HK-2 (cell line): Measurements from ENCODE around the gene SLC13A5.
"Not testable (repeated sequence)": the region's sequence is repeated elsewhere in the genome, so short reads cannot be mapped to it uniquely, and the experiment has no call there.

Experiments
- DNase-seq: peaks from one replicate; pipeline ENCODE4 v3.0.0-alpha.2; 2018; ENCODE audit not compliant: unreplicated experiment

Gene SLC13A5

DNA sequence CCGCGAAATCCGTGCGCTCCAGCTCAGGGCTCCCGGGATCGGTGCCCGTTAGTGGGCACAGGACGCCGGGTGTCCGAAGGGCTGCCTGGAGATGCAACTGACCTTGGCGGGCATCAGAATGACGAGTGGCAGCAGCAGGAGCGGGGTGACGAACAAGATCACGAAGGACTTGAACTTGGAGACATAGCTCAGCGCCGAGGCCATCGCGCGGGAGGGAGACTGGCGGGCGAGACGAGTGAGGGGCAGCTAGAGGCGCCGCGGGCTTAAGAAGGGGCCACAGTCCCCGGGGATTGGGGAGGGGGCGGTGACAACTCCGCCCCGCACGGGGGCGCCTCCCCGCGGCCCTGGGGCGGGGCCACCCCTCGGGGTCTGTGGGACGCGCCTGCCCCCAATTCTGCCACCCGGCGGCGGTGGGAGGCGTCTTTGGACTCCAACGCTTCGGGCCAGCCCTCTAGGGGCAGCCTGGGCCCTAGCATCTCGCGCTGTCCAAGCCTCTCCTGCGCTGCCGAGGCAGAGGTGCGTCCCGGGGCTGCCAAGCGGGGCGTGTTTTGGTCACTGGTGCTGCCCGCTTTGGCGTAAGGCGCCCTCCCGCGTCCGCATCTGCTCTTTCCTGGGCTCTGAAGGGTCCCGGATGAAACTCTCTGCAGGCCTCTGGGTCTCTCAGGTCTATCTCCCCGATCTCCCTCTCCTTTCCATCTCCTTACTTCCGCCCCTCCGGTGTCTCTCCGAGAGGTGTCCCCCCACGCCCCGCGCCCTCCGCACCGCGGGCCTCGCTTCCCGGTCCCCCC, at the start of gene SLC13A5:
TSS of gene SLC13A5 (minus strand) at position 240 of the 788 bp plus-strand sequence. CDS start at position 204, 36 bp downstream.
- no peak for DNase-seq

DNA sequence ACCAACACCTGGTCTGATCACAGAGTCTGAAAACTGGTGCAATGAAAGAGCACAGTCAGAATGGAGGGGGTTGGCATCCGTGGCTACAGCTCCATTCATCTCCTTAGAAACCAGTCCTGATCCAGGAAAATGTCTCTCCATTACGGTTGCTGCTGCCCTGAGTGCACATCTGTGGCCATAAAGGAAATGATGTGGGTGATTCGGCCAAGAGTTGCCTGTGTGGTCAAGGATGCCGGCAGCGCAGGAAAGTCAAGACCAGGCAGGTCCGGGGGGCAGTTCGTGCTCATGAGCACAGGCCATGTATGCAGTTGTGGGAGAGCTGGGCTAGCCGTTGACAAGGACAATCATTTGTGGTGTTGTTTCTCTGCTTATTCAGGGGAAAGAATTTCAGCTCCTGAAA, 48.6 kb upstream of the SLC13A5 start:
- no peak for DNase-seq

GRCh38 chr17:6757747-6758146, 44.6 kb upstream of the SLC13A5 start:
- no peak for DNase-seq

GRCh38 chr17:6756425-6757031, 43.4 kb upstream of the SLC13A5 start:
- DNase-seq = no peak

GRCh38 chr17:6755731-6756184, 42.6 kb upstream of the SLC13A5 start, which contains the start of gene XAF1:
Gene XAF1 (plus strand): TSS chr17:6756046. CDS start chr17:6756079, 33 bp downstream.
- no peak for DNase-seq

DNA sequence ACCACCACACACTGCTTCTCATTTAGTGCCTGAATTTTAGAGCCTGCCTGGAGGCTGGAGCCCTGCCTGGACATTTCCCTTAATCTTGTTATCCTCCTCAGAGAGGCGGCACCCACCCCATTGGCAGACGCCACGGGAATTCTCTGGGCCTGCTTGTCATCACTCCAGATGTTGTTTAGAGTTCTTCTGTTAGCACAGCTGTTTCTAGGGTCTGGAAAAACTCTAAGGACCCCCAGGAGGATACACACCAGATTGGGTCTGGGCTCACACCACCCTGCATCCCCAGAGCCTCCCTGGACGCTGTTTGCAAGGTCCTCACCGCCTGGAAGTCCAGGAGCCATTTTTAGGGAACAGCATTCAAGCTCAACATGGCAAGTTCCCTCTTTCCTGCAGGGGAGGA, 42.1 kb upstream of the SLC13A5 start:
- DNase-seq = no peak

GRCh38 chr17:6753546-6753945, 40.4 kb upstream of the SLC13A5 start:
- peak; percentile 18 for DNase-seq

GRCh38 chr17:6753006-6753445, 39.9 kb upstream of the SLC13A5 start:
- peak; percentile 81 for DNase-seq

- peak; percentile 76 for DNase-seq
These were observed 39.1 kb upstream of the SLC13A5 start for GRCh38 chr17:6752068-6752909.

- no peak for DNase-seq
These were observed 36.4 kb upstream of the SLC13A5 start for GRCh38 chr17:6749519-6749918.

- no peak for DNase-seq
These were observed 35.4 kb upstream of the SLC13A5 start for GRCh38 chr17:6748617-6749016.

DNA sequence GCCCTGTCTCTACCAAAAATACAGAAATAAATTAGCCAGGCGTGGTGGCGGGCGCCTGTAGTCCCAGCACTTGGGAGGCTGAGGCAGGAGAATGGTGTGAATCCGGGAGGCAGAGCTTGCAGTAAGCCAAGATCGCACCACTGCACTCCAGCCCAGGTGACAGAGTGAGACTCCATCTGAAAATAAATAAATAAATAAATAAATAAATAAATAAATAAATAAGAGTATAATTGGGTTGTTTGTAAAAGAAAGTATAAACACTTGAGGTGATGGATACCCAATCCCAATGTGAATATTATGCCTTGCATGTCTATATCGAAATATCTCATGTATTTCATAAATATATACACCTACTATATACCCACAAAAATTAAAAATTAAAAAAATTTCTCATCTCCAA, 33.5 kb upstream of the SLC13A5 start:
- not testable (repeated sequence) for DNase-seq

DNA sequence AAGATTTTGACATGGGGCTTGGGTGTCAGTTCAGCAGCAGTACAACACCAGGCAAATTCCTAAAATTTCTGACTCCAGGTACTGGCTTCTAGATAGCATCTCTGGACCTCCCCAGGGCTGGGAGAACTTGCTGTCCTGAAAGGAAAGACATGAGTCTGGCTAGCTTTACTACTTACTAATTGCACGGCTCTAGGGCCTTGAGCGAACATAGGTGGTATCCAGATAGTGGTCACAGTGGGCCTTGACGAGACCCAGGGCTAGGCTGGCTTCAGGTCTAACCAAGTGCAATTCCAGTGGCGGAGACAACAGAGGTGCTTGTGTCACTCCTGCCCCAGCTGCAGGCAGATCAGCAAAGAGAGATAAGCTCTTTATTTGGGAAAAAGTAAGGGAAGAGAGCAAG, 16.4 kb upstream of the SLC13A5 start:
- no peak for DNase-seq

- no peak for DNase-seq
These were observed 10.8 kb upstream of the SLC13A5 start for GRCh38 chr17:6724009-6724408.

GRCh38 chr17:6721744-6722143, 8.6 kb upstream of the SLC13A5 start:
- no peak for DNase-seq

- no peak for DNase-seq
These were observed 3.6 kb upstream of the SLC13A5 start for GRCh38 chr17:6716736-6717135.

DNA sequence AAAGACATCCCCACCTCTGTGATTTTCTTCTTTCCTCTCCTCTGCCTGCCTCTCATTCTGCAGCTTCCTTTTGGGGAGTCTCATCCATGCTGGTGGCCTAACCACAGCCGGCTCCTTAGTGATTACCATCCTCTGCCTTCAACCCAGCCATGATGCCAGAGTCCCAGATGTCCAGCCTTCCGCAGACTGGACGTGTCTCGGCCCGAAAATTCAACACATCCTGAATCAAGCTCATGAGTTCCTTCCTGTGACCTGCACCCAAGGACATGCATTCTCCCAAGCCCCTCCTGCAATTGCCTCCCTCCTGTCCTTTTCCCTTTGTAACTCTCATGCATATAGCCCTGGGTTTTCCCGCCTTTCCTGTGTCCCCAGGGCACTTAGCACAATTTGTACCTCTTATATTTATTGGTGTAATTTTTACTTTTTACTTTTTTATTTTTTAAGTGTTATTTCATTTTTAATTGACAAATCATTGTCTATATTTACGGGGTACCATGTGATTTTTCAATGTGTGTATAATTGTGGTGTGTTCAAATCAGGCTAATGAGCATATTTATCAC, 1.2 kb upstream of the SLC13A5 start:
- no peak for DNase-seq

DNA sequence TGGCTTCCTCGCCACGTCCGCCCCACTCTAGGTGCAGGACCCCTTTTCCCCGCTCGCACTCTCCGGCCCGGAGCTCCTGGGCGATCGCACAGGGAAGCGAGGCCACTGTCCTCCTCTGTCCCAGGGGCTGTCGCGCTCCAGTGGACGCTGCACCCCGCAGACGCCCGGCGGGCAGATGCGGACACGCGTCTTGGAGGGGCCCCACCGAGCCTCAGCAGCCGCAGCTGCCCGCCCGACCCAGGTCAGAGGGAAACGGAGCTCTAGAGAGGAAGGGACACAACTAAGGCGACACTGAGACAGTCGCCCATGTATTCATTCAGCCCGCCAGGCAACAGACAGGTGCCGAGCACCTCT, 726 bp upstream of the SLC13A5 start:
- no peak for DNase-seq

DNA sequence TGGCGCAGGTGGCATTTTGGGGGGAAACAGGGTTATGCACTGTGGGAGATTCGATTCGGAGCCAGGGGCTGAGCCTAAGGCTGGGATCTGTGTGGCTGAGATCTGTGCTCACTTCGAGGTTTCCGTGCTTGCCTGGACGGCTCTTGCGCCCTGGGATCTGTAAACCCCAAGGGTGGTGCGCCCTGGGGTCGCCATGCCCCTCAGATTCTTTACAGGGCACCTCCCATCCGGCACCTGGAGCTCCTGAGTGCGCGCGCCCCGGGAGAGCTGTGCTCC, 377 bp downstream of the SLC13A5 start:
- no peak for DNase-seq

DNA sequence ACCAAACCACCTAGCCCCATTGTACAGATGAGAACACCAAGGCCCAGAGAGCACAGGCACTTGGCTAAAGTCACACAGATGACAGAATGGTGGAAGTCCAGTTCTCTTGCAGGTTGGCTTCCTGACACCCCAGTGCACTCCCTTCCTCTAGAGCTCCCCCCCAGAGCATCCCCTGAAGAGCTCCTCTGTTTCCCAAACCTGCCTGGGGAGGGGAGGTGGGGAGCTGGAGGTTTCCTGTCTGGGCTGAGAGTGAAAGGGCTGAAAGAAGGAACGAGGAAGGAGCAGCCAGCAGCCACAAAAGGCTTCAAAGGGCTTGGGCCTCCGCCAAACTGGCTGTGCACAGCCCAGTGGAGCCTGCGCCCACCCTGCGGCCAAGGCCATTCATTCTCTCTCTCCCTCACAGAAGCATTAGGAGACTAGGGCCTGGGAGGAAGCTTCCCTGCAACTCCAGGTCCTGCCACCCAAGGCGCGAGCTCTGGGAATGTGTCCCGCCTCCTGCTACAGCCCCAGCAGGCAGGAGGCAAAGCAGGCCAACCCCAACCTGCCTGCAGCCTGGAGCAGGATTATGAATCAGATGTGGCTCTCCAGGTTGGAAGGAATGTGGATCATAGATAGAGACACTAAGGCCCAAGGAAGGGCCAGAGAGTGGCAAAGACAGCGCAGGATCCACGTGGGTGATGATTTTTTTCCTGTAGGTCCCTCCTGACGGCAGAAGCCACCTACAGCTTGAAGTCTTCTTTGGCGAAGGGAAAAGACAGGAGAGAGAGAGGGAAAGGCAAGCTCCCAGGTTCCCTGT, 913 bp downstream of the SLC13A5 start:
- no peak for DNase-seq

DNA sequence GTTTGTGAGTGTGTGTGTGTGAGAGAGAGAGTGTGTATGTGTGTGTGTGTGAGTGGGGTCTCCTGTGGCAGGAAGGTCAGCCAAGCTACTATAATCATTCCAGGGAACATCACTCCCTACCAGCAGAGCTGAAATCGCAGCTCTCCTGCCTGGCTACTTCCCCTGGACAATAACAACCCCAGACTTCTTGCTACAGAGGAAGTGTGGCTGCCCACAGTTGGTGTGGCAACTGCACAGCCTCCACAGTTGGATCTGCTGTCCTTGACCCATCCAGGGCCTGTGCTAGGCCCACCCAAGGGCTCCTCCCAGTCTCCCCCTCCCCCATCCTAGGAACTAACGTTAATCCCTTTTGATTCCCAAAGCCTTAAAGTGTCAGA, 1.5 kb downstream of the SLC13A5 start:
- DNase-seq = no peak
